CD4-positive, CD25-positive, alpha-beta regulatory T cell (primary cell): ENCODE measurements around the gene EPHB1. TPM values are rescaled to one million over a fixed set of nuclear protein-coding genes. Genes with fewer than 3 reads are reported as not detected.

Experiments
- ATAC-seq, 2 donors: fragments of 150-1000 bp; cut with Tn5 transposase; one replicate each; pipeline ENCODE4 v1.10.0; 2021; ENCODE audit warnings: low read depth in 2 of 2, moderate number of reproducible peaks in 2 of 2, moderate library complexity in 1 of 2
- DNase-seq, 3 donors: peaks; one replicate each; pipeline versions ENCODE4 v3.0.0 to v3.0.0-alpha.2; 2012 to 2022; ENCODE audit warnings: mixed read lengths in 1 of 3
- H3K27ac ChIP-seq: one replicate; pipeline ENCODE4 v1.7.0; 2013; ENCODE audit warnings: mild to moderate bottlenecking, low read length; ENCODE audit not compliant: insufficient read depth, poor library complexity, severe bottlenecking
- H3K27me3 ChIP-seq: one replicate; pipeline ENCODE4 v1.7.0; 2013; ENCODE audit warnings: low read length; ENCODE audit not compliant: control insufficient read depth, insufficient read depth
- H3K36me3 ChIP-seq: one replicate; pipeline ENCODE4 v1.7.0; 2013; ENCODE audit warnings: mild to moderate bottlenecking, low read length, moderate library complexity; ENCODE audit not compliant: control insufficient read depth, insufficient read depth
- H3K4me1 ChIP-seq: 2 replicates; pipeline ENCODE4 v1.7.0; 2013; ENCODE audit warnings: mild to moderate bottlenecking, low read length; ENCODE audit not compliant: insufficient read depth, control insufficient read depth, poor library complexity, severe bottlenecking
- H3K4me3 ChIP-seq: one replicate; pipeline ENCODE4 v1.7.0; 2013; ENCODE audit warnings: low read depth, mild to moderate bottlenecking, low read length, moderate library complexity
- H3K9me3 ChIP-seq, 2 experiments: 1 replicate in 1 of 2; 2 replicates in 1 of 2; pipeline ENCODE4 v1.7.0; 2013; ENCODE audit warnings: low read length in 2 of 2, mild to moderate bottlenecking in 1 of 2, moderate library complexity in 1 of 2; ENCODE audit not compliant: control insufficient read depth in 2 of 2
- H3K27ac Mint-ChIP-seq, 3 donors: one replicate each; pipeline ENCODE4 v1.8.0; 2020 to 2022; ENCODE audit warnings: mild to moderate bottlenecking in 3 of 3, mixed read lengths in 3 of 3, moderate library complexity in 2 of 3
- H3K27me3 Mint-ChIP-seq: one replicate; pipeline ENCODE4 v1.8.0; 2022; ENCODE audit warnings: mild to moderate bottlenecking, mixed read lengths
- H3K36me3 Mint-ChIP-seq: one replicate; pipeline ENCODE4 v1.8.0; 2020; ENCODE audit warnings: mixed read lengths
- H3K4me1 Mint-ChIP-seq, 4 donors: one replicate each; pipeline ENCODE4 v1.8.0; 2020 to 2022; ENCODE audit warnings: mixed read lengths in 4 of 4, mild to moderate bottlenecking in 1 of 4
- H3K4me3 Mint-ChIP-seq, 4 donors: one replicate each; pipeline ENCODE4 v1.8.0; 2020 to 2022; ENCODE audit warnings: mild to moderate bottlenecking in 4 of 4, mixed read lengths in 4 of 4, moderate library complexity in 3 of 4
- H3K9me3 Mint-ChIP-seq, 7 donors: one replicate each; pipeline ENCODE4 v1.8.0; 2020 to 2022; ENCODE audit warnings: mixed read lengths in 7 of 7, mild to moderate bottlenecking in 3 of 7, moderate library complexity in 2 of 7
- polyA plus RNA-seq, 4 donors: library from polyadenylated mRNA; unstranded; fragments of 300-500 nt; fragmentation: Illumina TruSeq; gene quantifications; one replicate each; pipeline ENCODE4 v1.2.3, GENCODE V29; 2021
- total RNA-seq: library from RNA; stranded (reverse); gene quantifications from one replicate; pipeline ENCODE4 v1.2.3, GENCODE V29; 2022

EPHB1 gene
- total and polyA plus RNA-seq, 5 donors from 2014 or later = 0.32 to 2.1 (median 0.84) TPM

DNA sequence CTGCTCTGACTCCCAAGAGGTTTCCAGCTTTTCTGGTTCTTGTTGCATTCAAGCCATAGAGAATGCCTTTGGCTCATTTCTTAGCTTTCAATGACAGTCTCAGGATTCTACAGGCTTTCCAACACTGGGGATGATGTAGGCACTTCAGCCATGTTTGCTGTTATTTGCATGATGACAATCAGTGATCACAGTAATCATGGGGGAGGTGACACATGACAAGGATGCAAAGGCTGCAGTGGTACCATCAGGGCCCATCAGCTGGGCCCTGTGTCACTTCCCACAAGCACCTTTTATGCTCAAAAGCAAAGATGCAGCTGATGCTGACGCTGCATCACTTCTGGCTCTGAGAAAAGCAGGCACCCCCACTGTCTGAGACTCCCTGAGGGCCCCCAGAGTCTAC is 18.6 kb downstream of the EPHB1 start:
- no peak for DNase-seq
- Histone ChIP-seq H3K36me3 (no peaks in the 10 kb centered on the region), H3K9me3 (no peaks in the 10 kb centered on the region), H3K27me3 (no peaks in the 10 kb centered on the region), H3K27ac (no peak overlapping the region), H3K4me3 (no peak overlapping the region), H3K4me1 (no peaks in the 10 kb centered on the region)
- Mint-ChIP-seq H3K4me1 (no peaks in the 10 kb centered on the region), H3K4me3 (no peak overlapping the region), H3K36me3 (no peaks in the 10 kb centered on the region), H3K9me3 (no peaks in the 10 kb centered on the region), H3K27ac (no peak overlapping the region), H3K27me3 (no peaks in the 10 kb centered on the region)
- ATAC-seq = no peak

DNA sequence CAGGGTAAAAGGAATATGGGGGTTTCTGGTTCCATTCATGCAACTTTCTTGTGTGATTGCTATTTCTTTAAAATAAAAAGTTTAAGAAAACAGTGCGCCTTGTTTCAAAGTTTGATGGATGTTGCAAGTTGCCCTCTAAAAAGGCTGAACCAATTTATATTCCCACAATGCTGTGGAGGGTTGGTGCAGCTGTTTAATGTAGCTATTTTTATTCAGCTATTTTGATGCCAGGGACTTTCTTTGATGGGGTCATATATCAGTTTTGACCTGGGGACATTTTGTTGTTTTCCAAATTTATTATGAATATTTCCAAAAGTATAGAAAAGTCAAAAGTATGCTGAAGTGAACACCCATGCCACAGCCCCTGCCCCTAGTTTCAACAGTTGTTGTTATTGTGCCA is 20.5 kb downstream of the EPHB1 start:
- no peak for DNase-seq
- Histone ChIP-seq H3K4me3 (no peak overlapping the region), H3K27me3 (no peaks in the 10 kb centered on the region), H3K27ac (no peak overlapping the region), H3K4me1 (no peaks in the 10 kb centered on the region), H3K9me3 (no peaks in the 10 kb centered on the region), H3K36me3 (no peaks in the 10 kb centered on the region)
- Mint-ChIP-seq H3K27ac (no peak overlapping the region), H3K4me1 (no peaks in the 10 kb centered on the region), H3K36me3 (no peaks in the 10 kb centered on the region), H3K27me3 (peaks cover 4% of the 10 kb centered on the region), H3K9me3 (no peaks in the 10 kb centered on the region), H3K4me3 (no peak overlapping the region)
- no peak for ATAC-seq

- H3K9me3 ChIP-seq = no peaks in the 10 kb centered on the region
- Mint-ChIP-seq H3K27ac (no peak overlapping the region), H3K27me3 (peaks cover 4% of the 10 kb centered on the region), H3K9me3 (no peaks in the 10 kb centered on the region), H3K36me3 (no peaks in the 10 kb centered on the region), H3K4me3 (no peak overlapping the region), H3K4me1 (no peaks in the 10 kb centered on the region)
- DNase-seq = no peak
- H3K4me1 ChIP-seq = no peaks in the 10 kb centered on the region
- ATAC-seq = no peak
- H3K4me3 ChIP-seq = no peak overlapping the region
- H3K27me3 ChIP-seq = no peaks in the 10 kb centered on the region
- no peak overlapping the region for H3K27ac ChIP-seq
- no peaks in the 10 kb centered on the region for H3K36me3 ChIP-seq
Measured at GRCh38 chr3:134816623-134817022, 21.6 kb downstream of the EPHB1 start.

- no peaks in the 10 kb centered on the region for H3K9me3 ChIP-seq
- no peaks in the 10 kb centered on the region for H3K36me3 ChIP-seq
- Mint-ChIP-seq H3K9me3 (no peaks in the 10 kb centered on the region), H3K4me3 (no peak overlapping the region), H3K27ac (no peak overlapping the region), H3K4me1 (no peaks in the 10 kb centered on the region), H3K36me3 (no peaks in the 10 kb centered on the region), H3K27me3 (peaks cover 4% of the 10 kb centered on the region)
- H3K4me1 ChIP-seq = no peaks in the 10 kb centered on the region
- H3K27ac ChIP-seq = no peak overlapping the region
- DNase-seq = no peak
- H3K27me3 ChIP-seq = no peaks in the 10 kb centered on the region
- no peak for ATAC-seq
- H3K4me3 ChIP-seq = no peak overlapping the region
Measured at GRCh38 chr3:134817297-134817696, 22.2 kb downstream of the EPHB1 start.

DNA sequence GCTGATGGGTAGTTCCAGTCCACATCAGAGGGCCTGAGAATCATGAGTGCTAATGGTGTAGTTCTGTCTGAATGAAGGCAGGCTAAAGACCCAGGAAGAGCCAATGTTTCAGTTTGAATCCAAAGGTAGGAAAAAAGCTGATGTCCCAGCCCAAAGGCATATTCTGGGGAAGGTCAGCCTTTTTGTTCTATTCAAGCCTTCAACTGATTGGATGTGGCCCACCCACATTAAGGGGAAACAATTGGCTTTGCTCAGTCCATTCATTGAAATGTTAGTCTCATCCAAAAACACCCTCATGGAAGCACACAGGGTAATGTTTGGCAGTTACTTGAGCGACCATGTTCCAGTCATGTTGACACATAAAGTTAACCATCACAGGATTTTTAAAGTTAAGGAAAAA is 25.9 kb downstream of the EPHB1 start:
- DNase-seq (no peak), ATAC-seq (no peak)
- Mint-ChIP-seq H3K4me3 (no peak overlapping the region), H3K36me3 (no peaks in the 10 kb centered on the region), H3K4me1 (no peaks in the 10 kb centered on the region), H3K9me3 (peaks cover 0 to 5% (median 0%) of the 10 kb centered on the region in 7 donors), H3K27me3 (peaks cover 4% of the 10 kb centered on the region), H3K27ac (no peak overlapping the region)
- Histone ChIP-seq H3K4me3 (no peak overlapping the region), H3K27ac (no peak overlapping the region), H3K4me1 (no peaks in the 10 kb centered on the region), H3K9me3 (no peaks in the 10 kb centered on the region), H3K36me3 (no peaks in the 10 kb centered on the region), H3K27me3 (no peaks in the 10 kb centered on the region)

GRCh38 chr3:134822090-134822489 is 27.0 kb downstream of the EPHB1 start:
- no peak overlapping the region for H3K27ac Mint-ChIP-seq
- H3K9me3 ChIP-seq = no peaks in the 10 kb centered on the region
- no peaks in the 10 kb centered on the region for H3K4me1 ChIP-seq
- no peaks in the 10 kb centered on the region for H3K36me3 ChIP-seq
- no peak overlapping the region for H3K27ac ChIP-seq
- H3K36me3 Mint-ChIP-seq = no peaks in the 10 kb centered on the region
- no peaks in the 10 kb centered on the region for H3K27me3 ChIP-seq
- peaks cover 4% of the 10 kb centered on the region for H3K27me3 Mint-ChIP-seq
- H3K9me3 Mint-ChIP-seq = peaks cover 0 to 5% (median 0%) of the 10 kb centered on the region in 7 donors
- no peak for DNase-seq
- ATAC-seq = no peak
- H3K4me3 ChIP-seq = no peak overlapping the region
- H3K4me3 Mint-ChIP-seq = no peak overlapping the region
- no peaks in the 10 kb centered on the region for H3K4me1 Mint-ChIP-seq

DNA sequence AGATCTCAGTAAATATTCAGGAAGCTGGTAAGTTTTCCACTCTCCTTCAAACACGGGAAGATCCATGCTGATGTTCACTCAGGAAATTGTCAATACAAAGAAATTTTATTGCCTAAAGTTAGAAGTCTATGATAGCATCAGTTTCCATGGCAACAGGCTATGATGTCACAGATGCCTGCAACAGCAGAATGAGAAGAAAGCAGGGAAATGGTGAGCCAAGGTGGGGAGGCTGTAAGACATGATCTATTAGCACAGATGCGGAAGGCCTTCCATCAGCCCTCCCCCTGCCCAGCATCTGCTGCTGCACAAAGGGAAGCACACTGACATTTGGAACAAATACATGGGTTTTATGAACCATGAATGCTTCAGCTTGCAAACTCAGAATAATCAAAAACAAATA is 28.6 kb downstream of the EPHB1 start:
- Histone ChIP-seq H3K4me3 (no peak overlapping the region), H3K36me3 (no peaks in the 10 kb centered on the region), H3K4me1 (no peaks in the 10 kb centered on the region), H3K9me3 (no peaks in the 10 kb centered on the region), H3K27me3 (no peaks in the 10 kb centered on the region), H3K27ac (no peak overlapping the region)
- H3K27me3 Mint-ChIP-seq = peaks cover 4% of the 10 kb centered on the region
- H3K4me1 Mint-ChIP-seq = no peaks in the 10 kb centered on the region
- ATAC-seq (no peak), DNase-seq (no peak)
- no peak overlapping the region for H3K27ac Mint-ChIP-seq
- peaks cover 0 to 5% (median 0%) of the 10 kb centered on the region in 7 donors for H3K9me3 Mint-ChIP-seq
- no peak overlapping the region for H3K4me3 Mint-ChIP-seq
- H3K36me3 Mint-ChIP-seq = no peaks in the 10 kb centered on the region

DNA sequence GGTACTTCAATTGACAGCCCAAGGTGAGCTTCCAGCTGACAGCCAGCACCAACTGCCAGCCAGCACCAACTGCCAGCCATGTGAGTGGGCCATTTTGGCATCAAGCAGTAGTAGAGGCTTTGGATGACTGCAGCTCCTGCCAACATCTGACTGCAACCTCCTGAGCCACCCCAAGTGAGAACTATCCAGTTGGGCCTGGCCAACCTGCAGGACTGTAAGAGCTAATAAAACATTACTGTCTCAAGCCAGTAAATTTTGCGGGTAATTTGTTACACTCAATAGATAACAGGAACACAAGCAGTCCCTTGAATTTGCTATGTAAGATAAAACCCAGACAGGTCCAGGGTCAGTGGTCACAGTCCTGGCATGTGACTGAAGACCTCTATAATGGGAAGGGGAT is 29.7 kb downstream of the EPHB1 start:
- Mint-ChIP-seq H3K4me3 (no peak overlapping the region), H3K9me3 (peaks cover 0 to 5% (median 0%) of the 10 kb centered on the region in 7 donors), H3K27me3 (peaks cover 4% of the 10 kb centered on the region), H3K4me1 (no peaks in the 10 kb centered on the region), H3K36me3 (no peaks in the 10 kb centered on the region), H3K27ac (no peak overlapping the region)
- Histone ChIP-seq H3K4me1 (no peaks in the 10 kb centered on the region), H3K4me3 (no peak overlapping the region), H3K27me3 (no peaks in the 10 kb centered on the region), H3K36me3 (no peaks in the 10 kb centered on the region), H3K27ac (no peak overlapping the region), H3K9me3 (no peaks in the 10 kb centered on the region)
- no peak for ATAC-seq
- DNase-seq = no peak
